Activated T-helper 1 cell treated with anti-CD3 and anti-CD28 coated beads, Interleukin-2, amount 50 U/mL, for 16 hours (primary cell): Measurements from ENCODE around the gene DPEP2NB.
"Not testable (repeated sequence)": the region's sequence is repeated elsewhere in the genome, so short reads cannot be mapped to it uniquely, and the experiment has no call there.

Experiments used
- DNase-seq, 2 donors: peaks; one replicate each; pipeline ENCODE4 v3.0.0-alpha.2; 2020; ENCODE audit warnings: low read depth in 1 of 2, low spot score in 1 of 2

Gene DPEP2NB

GRCh38 chr16:67987460-67988160 lies 28.1 kb downstream of the DPEP2NB start:
- DNase-seq = no peak

- DNase-seq = no peak
Measured at GRCh38 chr16:67986949-67987348, 28.8 kb downstream of the DPEP2NB start.

GRCh38 chr16:67982011-67982696 lies 33.6 kb downstream of the DPEP2NB start:
- DNase-seq = no peak

- DNase-seq = no peak
Measured at GRCh38 chr16:67979955-67980678, 35.6 kb downstream of the DPEP2NB start, which contains the start of gene DPEP3. Gene DPEP3, minus strand, starts transcription at chr16:67980499. Its CDS starts 119 bp downstream, at chr16:67980380.

GRCh38 chr16:67977469-67978227 lies 38.1 kb downstream of the DPEP2NB start:
- DNase-seq = no peak

GRCh38 chr16:67977005-67977404 lies 38.7 kb downstream of the DPEP2NB start:
- no peak for DNase-seq

- DNase-seq = no peak
Measured at GRCh38 chr16:67976205-67976604, 39.5 kb downstream of the DPEP2NB start.

- DNase-seq = no peak
Measured at GRCh38 chr16:67975321-67976105, 40.2 kb downstream of the DPEP2NB start.

- DNase-seq = not testable (repeated sequence)
Measured at GRCh38 chr16:67972285-67972684, 43.4 kb downstream of the DPEP2NB start.

GRCh38 chr16:67971111-67971510 lies 44.6 kb downstream of the DPEP2NB start:
- no peak for DNase-seq

- DNase-seq = no peak
Measured at GRCh38 chr16:67969254-67970039, 46.3 kb downstream of the DPEP2NB start.

- peak; percentile 54 to 81 for DNase-seq
Measured at GRCh38 chr16:67968400-67969253, 47.1 kb downstream of the DPEP2NB start, which contains the start of gene SLC12A4. Gene SLC12A4, minus strand, starts transcription at chr16:67968637. Its CDS starts 84 bp downstream, at chr16:67968553.

GRCh38 chr16:67967958-67968399 lies 47.7 kb downstream of the DPEP2NB start:
- DNase-seq = no peak

- no peak for DNase-seq
Measured at GRCh38 chr16:67967183-67967957, 48.3 kb downstream of the DPEP2NB start.

GRCh38 chr16:67966549-67967182 lies 49.0 kb downstream of the DPEP2NB start:
- no peak for DNase-seq

GRCh38 chr16:67965668-67966548 lies 49.8 kb downstream of the DPEP2NB start:
- DNase-seq = no peak
